Activated CD8-positive, alpha-beta T cell treated with anti-CD3 and anti-CD28 coated beads for 36 hours (primary cell): ENCODE measurements around the gene DGCR6L. TPM values are rescaled to one million over a fixed set of nuclear protein-coding genes. Genes with fewer than 3 reads are reported as not detected.
A peak's percentile ranks its signal among the peaks of the same experiment; 100 is the strongest.
"Not testable (repeated sequence)": the region's sequence is repeated elsewhere in the genome, so short reads cannot be mapped to it uniquely, and the experiment has no call there.

Experiments used
- ATAC-seq: fragments of 200-7000 bp; cut with Tn5 transposase; one replicate; pipeline ENCODE4 v1.10.0; 2021; ENCODE audit warnings: mild to moderate bottlenecking, moderate library complexity
- CTCF ChIA-PET: fragments of 350-600 bp; sonication (Branson Sonifier 250); formaldehyde crosslinking; loops from one replicate; lab custom pipeline; 2021; ENCODE audit warnings: antibody characterized with exemption; lab: Charles Lee
- POLR2A ChIA-PET: fragments of 350-600 bp; sonication (Branson Sonifier 250); formaldehyde crosslinking; loops from one replicate; lab custom pipeline; 2021; ENCODE audit warnings: antibody characterized with exemption; lab: Charles Lee
- DNase-seq: peaks from one replicate; pipeline ENCODE4 v3.0.0-alpha.2; 2020
- H3K27ac Mint-ChIP-seq: one replicate; pipeline ENCODE4 v1.8.0; 2021; ENCODE audit warnings: mild to moderate bottlenecking, mixed read lengths
- H3K27me3 Mint-ChIP-seq: one replicate; pipeline ENCODE4 v1.8.0; 2021; ENCODE audit warnings: mixed read lengths
- H3K36me3 Mint-ChIP-seq: one replicate; pipeline ENCODE4 v1.8.0; 2021; ENCODE audit warnings: low read depth, mixed read lengths
- H3K4me1 Mint-ChIP-seq: one replicate; pipeline ENCODE4 v1.8.0; 2021; ENCODE audit warnings: low read depth, mixed read lengths
- H3K4me3 Mint-ChIP-seq: one replicate; pipeline ENCODE4 v1.8.0; 2021; ENCODE audit warnings: mild to moderate bottlenecking, moderate library complexity, mixed read lengths
- H3K9me3 Mint-ChIP-seq: one replicate; pipeline ENCODE4 v1.8.0; 2021; ENCODE audit warnings: mixed read lengths
- intact Hi-C: fragments of 100-400 bp; cut with micrococcal nuclease; formaldehyde crosslinking; loops from one replicate; pipeline ENCODE4 v1.10.0; 2022
- total RNA-seq, 2 experiments: library from RNA; stranded (reverse); gene quantifications; one replicate each; pipeline ENCODE4 v1.2.3, GENCODE V29; 2021
- TF ChIP-seq, protein P1 (sequence below): fragments of 200-600 bp; IDR thresholded peaks from one replicate; pipeline ENCODE4 v1.8.0; 2022; ENCODE audit warnings: antibody characterized with exemption, mild to moderate bottlenecking

The DGCR6L gene
- total RNA-seq, 2 experiments from 2014 or later: 30.7 to 32.0 TPM

GRCh38 chr22:20281891-20282290 lies 38.0 kb downstream of the DGCR6L start:
- POLR2A ChIA-PET: no interaction called here
- intact Hi-C loops: no loop called here

DNA sequence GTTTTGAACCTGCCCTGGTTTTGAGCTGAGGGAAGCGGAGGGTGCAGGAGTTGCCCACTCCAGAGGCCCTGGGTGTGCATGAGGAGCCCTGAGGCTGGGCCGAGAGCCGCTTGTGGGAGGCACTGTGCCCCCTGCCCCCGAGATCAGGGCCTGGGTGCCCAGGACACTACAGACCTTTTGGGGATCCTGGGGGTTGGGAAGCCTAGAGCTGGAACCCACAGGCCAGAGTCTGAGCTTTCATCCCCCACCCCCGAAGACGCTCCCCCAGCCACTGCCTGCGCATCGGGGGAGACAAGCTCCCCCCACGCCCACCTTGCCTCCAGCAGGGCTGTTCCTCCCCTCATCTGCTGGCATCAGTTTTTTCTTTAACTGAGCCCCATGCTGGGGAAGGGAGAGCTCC lies 38.4 kb downstream of the DGCR6L start:
- H3K9me3 Mint-ChIP-seq, DNase-seq, H3K36me3 Mint-ChIP-seq, intact Hi-C loops, H3K27me3 Mint-ChIP-seq, ATAC-seq, H3K4me3 Mint-ChIP-seq, H3K27ac Mint-ChIP-seq, H3K4me1 Mint-ChIP-seq, POLR2A ChIA-PET: not testable (repeated sequence)
- CTCF ChIA-PET: interaction anchor here (3.5 kb wide), 1 partner anchor 124 kb away, joined by 16 read pairs; no protein-coding TSS in a partner anchor

More at GRCh38 chr22:20281891-20282290, 38.0 kb downstream of the DGCR6L start:
- TF ChIP-seq, protein P1, sequence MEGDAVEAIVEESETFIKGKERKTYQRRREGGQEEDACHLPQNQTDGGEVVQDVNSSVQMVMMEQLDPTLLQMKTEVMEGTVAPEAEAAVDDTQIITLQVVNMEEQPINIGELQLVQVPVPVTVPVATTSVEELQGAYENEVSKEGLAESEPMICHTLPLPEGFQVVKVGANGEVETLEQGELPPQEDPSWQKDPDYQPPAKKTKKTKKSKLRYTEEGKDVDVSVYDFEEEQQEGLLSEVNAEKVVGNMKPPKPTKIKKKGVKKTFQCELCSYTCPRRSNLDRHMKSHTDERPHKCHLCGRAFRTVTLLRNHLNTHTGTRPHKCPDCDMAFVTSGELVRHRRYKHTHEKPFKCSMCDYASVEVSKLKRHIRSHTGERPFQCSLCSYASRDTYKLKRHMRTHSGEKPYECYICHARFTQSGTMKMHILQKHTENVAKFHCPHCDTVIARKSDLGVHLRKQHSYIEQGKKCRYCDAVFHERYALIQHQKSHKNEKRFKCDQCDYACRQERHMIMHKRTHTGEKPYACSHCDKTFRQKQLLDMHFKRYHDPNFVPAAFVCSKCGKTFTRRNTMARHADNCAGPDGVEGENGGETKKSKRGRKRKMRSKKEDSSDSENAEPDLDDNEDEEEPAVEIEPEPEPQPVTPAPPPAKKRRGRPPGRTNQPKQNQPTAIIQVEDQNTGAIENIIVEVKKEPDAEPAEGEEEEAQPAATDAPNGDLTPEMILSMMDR: no peak
- Mint-ChIP-seq H3K4me1 (peaks cover 3% of the 10 kb centered on the region), H3K4me3 (no peak overlapping the region), H3K27me3 (no peaks in the 10 kb centered on the region), H3K27ac (no peak overlapping the region), H3K36me3 (no peaks in the 10 kb centered on the region), H3K9me3 (no peaks in the 10 kb centered on the region)
- ATAC-seq (no peak), DNase-seq (no peak)
- CTCF ChIA-PET: interaction anchor here (3.5 kb wide), 1 partner anchor 125 kb away, joined by 16 read pairs; no protein-coding TSS in a partner anchor

- no peak for ATAC-seq
- H3K9me3 Mint-ChIP-seq: no peaks in the 10 kb centered on the region
- H3K27me3 Mint-ChIP-seq: no peaks in the 10 kb centered on the region
- CTCF ChIA-PET: no interaction called here
- intact Hi-C loops: no loop called here
- no peaks in the 10 kb centered on the region for H3K36me3 Mint-ChIP-seq
- H3K4me3 Mint-ChIP-seq: no peak overlapping the region
- H3K4me1 Mint-ChIP-seq: peaks cover 3% of the 10 kb centered on the region
- POLR2A ChIA-PET: no interaction called here
- no peak for DNase-seq
- no peak overlapping the region for H3K27ac Mint-ChIP-seq
- TF ChIP-seq, protein P1: no peak
These were observed 39.0 kb downstream of the DGCR6L start for GRCh38 chr22:20280866-20281265.

DNA sequence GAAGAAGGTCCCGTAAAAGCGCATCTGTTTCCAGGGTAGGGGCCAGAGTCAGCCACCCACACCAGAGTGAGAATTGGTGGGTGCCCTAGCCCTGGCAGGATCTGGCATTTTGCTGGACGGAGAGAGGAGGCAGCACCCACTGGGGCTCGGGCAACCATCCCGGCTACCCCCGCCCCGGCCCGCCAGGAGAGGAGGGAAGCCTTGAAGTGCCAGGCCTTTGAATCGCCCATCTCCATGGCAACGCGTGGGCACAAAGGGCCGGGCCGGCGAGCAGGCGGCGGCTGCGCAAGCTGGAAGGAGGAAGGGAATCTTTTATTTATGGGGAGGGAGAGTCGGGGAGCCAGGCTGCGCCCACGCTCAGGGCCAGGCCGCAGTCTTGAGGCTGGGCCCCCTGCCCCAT lies 39.7 kb downstream of the DGCR6L start:
- H3K9me3 Mint-ChIP-seq, POLR2A ChIA-PET, CTCF ChIA-PET, H3K27ac Mint-ChIP-seq, DNase-seq, H3K4me3 Mint-ChIP-seq, H3K4me1 Mint-ChIP-seq, ATAC-seq, intact Hi-C loops, H3K36me3 Mint-ChIP-seq, H3K27me3 Mint-ChIP-seq: not testable (repeated sequence)

DNA sequence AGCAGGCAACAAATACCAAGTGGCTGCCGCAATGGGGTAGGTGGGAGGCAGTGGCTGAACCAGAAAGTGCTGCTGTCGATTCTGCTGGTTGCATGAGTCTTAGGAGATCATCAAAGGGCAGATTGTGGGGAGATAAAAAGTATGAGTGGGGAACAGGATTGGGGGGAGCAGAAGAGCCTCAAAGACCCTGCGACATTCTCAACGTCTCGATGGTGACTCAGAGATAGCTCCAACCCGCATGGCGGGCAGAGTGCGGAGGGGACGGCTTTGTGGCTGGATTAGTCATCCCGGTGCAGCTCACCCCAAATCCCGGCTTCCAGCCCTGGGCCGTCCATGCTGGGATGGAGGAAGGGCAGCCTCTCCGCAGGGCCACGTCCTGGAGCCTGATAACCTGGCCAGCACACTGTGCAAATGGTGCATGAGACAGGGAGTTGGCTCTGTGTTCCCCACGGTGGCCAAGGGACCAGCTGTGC lies 40.2 kb downstream of the DGCR6L start:
- intact Hi-C loops: no loop called here
- H3K27me3 Mint-ChIP-seq: no peaks in the 10 kb centered on the region
- ATAC-seq (peak; percentile 62), DNase-seq (peak; percentile 23)
- no peak overlapping the region for H3K4me3 Mint-ChIP-seq
- H3K27ac Mint-ChIP-seq: no peak overlapping the region
- peaks cover 3% of the 10 kb centered on the region for H3K4me1 Mint-ChIP-seq
- ChIA-PET POLR2A (no interaction called here), CTCF (no interaction called here)
- TF ChIP-seq, protein P1: no peak
- H3K36me3 Mint-ChIP-seq: no peaks in the 10 kb centered on the region
- H3K9me3 Mint-ChIP-seq: no peaks in the 10 kb centered on the region

DNA sequence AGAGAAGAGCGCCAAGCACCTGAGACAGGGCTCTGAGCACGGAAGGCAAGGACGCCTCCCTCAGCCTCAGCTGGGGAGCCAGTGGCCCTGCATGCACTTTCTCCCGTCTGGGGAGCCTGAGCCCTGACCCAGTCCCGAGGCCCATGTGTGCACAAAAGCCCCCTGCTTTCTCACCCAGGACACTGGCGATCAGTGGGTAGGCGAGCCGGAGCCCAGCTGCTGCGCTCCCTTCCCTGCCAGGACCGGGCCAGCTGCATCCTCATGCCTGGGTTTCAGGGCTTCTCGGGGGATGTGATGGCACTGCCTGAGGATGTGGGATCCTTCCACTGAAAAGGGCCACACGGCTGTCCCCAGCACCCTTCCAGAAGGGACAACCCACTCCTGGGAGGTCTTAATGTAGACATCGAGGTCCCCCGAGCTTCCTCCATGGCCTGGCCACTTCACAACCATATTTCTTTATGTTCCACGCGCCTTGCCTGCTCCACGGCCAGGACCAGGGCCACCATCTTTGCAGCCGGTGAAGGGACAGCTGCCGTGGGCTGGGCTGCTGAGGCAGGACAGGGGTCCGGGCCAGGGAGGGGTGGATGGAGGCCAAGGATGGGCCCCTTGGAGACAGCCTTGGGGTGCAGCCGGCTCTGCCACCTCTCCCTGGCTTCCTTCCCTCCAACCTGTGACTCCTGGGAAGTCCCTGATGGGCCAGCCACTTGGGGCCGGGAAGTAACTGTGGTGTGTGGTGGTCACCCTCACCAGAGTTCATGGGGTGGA lies 41.0 kb downstream of the DGCR6L start:
- H3K4me1 Mint-ChIP-seq, H3K9me3 Mint-ChIP-seq, H3K36me3 Mint-ChIP-seq, CTCF ChIA-PET, DNase-seq, ATAC-seq, H3K27me3 Mint-ChIP-seq, H3K4me3 Mint-ChIP-seq, intact Hi-C loops, POLR2A ChIA-PET, H3K27ac Mint-ChIP-seq: not testable (repeated sequence)

DNA sequence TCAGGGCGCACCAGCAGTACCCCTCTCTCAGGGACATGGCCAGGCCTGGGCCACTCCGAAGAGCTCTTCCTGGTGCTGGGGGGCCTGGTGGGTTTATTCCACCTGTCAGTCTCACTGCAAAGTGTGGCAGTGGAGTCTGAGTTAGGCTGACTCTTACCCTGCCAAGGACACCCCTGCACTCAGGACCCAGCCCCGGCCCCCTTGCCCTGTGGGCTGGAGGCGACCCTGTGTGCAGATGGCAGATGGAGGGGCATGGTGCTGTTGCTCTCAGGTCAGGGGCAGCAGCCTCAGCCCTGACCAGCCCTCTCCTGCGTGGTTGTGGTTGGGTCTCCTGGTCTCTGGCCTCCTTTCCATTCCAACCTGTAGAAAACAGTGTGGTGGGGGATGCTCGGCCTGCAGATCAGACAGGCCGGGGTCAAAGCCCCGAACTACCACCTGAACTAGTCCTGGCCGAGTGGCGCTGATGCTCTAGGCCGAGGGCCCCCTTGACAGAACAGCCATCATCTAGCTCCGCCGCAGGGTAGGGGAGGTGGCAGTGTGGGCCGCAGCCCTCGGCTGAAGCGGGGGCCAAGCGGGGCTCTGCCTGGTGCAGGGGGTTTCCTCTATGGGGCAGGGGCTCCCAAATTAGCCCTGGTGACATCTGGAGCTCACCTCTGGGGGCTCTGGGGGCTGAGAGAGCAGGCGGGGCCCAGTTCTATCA lies 41.8 kb downstream of the DGCR6L start:
- ATAC-seq, H3K27me3 Mint-ChIP-seq, intact Hi-C loops, H3K27ac Mint-ChIP-seq, POLR2A ChIA-PET, H3K4me3 Mint-ChIP-seq, DNase-seq, H3K9me3 Mint-ChIP-seq, H3K4me1 Mint-ChIP-seq, H3K36me3 Mint-ChIP-seq: not testable (repeated sequence)
- CTCF ChIA-PET: interaction anchor here (0.6 kb wide), 1 partner anchor 121 kb away, joined by 3 read pairs; no protein-coding TSS in a partner anchor
